GM12878 (cell line): Measurements from ENCODE around the gene REPS1.

Experiments used
- CHD2 ChIP-seq: IDR thresholded peaks from 2 replicates; pipeline ENCODE4 v1.6.1; 2011; ENCODE audit warnings: low read depth, low read length, improper control_type of control experiment, borderline replicate concordance
- ESRRA ChIP-seq: IDR thresholded peaks from 2 replicates; pipeline ENCODE4 v1.6.1; 2012; ENCODE audit warnings: mild to moderate bottlenecking, low read length, improper control_type of control experiment
- POLR2A ChIP-seq: IDR thresholded peaks from 2 replicates; pipeline ENCODE4 v1.6.1; 2011; ENCODE audit warnings: low read depth, mild to moderate bottlenecking, low read length
- SP1 ChIP-seq: IDR thresholded peaks from one replicate; pipeline ENCODE4 v1.6.1; 2011; ENCODE audit warnings: low read depth, low read length
- TAF1 ChIP-seq: IDR thresholded peaks from 2 replicates; pipeline ENCODE4 v1.6.1; 2011; ENCODE audit warnings: mild to moderate bottlenecking, low read depth, low read length, borderline replicate concordance
- TCF7 ChIP-seq: IDR thresholded peaks from 2 replicates; pipeline ENCODE4 v1.6.1; 2014; ENCODE audit warnings: antibody characterized with exemption, borderline replicate concordance
- YY1 ChIP-seq: IDR thresholded peaks from 2 replicates; pipeline ENCODE4 v1.6.1; 2011; ENCODE audit warnings: low read depth, mild to moderate bottlenecking, low read length
- ZNF217 ChIP-seq: fragments of 450-650 bp; IDR thresholded peaks from 2 replicates; pipeline ENCODE4 v1.6.1; 2017; ENCODE audit warnings: antibody characterized with exemption, mild to moderate bottlenecking
- TF ChIP-seq, protein P1 (sequence below): IDR thresholded peaks from 2 replicates; pipeline ENCODE4 v1.6.1; 2012; ENCODE audit warnings: low read length, inconsistent platforms
- TF ChIP-seq, protein P2 (sequence below), 3 experiments: IDR thresholded peaks in 2 of 3; conservative IDR thresholded peaks in 1 of 3; 2 replicates each; pipeline ENCODE4 v1.5.1; 2011; ENCODE audit warnings: low read depth in 3 of 3, low read length in 3 of 3, mild to moderate bottlenecking in 3 of 3, control low read depth in 2 of 3, moderate library complexity in 2 of 3, inconsistent platforms in 1 of 3, mixed read lengths in 1 of 3; ENCODE audit not compliant: control insufficient read depth in 2 of 3, insufficient read depth in 1 of 3; ENCODE audit errors: extremely low read depth in 1 of 3
- TF ChIP-seq, protein P3 (sequence below): fragments of 450-650 bp; IDR thresholded peaks from 2 replicates; pipeline ENCODE4 v1.6.1; 2014; ENCODE audit warnings: mild to moderate bottlenecking
- TF ChIP-seq, protein P4 (sequence below): IDR thresholded peaks from 2 replicates; pipeline ENCODE4 v1.6.1; 2012; ENCODE audit warnings: mild to moderate bottlenecking, low read depth, low read length
- TF ChIP-seq, protein P5 (sequence below): IDR thresholded peaks from 2 replicates; pipeline ENCODE4 v1.6.1; 2011; ENCODE audit warnings: low read depth, low read length, improper control_type of control experiment, borderline replicate concordance

DNA sequence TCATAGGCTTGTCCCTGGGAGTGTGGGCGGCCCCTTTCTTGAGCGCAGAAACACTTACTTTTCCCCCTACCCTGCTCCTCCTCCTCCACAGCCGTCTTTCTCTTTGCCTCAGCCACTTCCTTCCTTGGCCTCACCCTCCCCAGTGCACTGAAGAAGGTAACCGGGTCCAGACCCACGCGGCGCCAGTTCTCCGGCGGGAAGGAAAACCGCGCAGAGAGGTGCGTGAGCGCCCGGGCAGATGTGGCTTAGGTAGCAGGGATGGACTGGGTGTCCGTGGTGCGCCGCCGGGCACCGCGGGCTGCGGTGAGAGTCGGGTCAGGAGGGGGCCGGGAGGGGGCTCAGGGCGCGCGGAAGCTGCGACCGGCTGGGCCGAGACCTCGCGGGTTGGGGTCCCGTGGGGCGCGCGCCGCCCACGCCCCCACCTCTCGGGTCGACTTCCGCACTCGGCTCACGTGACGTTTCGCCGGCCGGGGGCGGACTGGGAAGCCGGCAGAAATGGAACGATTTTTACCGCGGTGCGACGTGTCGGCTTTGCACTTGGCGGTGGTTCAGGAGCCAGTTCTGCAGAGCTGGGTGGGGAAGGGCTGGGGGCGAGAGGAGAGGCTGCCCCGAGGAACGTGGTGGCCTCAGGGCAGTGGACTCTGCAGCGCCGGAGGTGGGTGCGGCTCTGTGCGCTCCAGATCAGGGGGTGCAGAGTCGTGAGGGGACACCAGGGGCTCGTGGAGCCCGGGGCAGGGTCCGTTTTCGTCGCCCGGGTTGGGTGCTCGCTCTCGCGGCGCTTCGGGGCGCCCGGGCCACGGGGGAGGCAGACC lies 40.8 kb upstream of the REPS1 start, which contains the start of gene ABRACL:
- TF ChIP-seq CHD2 (no peak), ZNF217 (no peak), YY1 (no peak; the same call in 1 of the 2 replicates), POLR2A (peak; percentile 93), TAF1 (peak; percentile 81), ESRRA (no peak), TCF7 (no peak), SP1 (no peak)
- TF ChIP-seq, protein P1, sequence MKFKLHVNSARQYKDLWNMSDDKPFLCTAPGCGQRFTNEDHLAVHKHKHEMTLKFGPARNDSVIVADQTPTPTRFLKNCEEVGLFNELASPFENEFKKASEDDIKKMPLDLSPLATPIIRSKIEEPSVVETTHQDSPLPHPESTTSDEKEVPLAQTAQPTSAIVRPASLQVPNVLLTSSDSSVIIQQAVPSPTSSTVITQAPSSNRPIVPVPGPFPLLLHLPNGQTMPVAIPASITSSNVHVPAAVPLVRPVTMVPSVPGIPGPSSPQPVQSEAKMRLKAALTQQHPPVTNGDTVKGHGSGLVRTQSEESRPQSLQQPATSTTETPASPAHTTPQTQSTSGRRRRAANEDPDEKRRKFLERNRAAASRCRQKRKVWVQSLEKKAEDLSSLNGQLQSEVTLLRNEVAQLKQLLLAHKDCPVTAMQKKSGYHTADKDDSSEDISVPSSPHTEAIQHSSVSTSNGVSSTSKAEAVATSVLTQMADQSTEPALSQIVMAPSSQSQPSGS = no peak
- TF ChIP-seq, protein P2, sequence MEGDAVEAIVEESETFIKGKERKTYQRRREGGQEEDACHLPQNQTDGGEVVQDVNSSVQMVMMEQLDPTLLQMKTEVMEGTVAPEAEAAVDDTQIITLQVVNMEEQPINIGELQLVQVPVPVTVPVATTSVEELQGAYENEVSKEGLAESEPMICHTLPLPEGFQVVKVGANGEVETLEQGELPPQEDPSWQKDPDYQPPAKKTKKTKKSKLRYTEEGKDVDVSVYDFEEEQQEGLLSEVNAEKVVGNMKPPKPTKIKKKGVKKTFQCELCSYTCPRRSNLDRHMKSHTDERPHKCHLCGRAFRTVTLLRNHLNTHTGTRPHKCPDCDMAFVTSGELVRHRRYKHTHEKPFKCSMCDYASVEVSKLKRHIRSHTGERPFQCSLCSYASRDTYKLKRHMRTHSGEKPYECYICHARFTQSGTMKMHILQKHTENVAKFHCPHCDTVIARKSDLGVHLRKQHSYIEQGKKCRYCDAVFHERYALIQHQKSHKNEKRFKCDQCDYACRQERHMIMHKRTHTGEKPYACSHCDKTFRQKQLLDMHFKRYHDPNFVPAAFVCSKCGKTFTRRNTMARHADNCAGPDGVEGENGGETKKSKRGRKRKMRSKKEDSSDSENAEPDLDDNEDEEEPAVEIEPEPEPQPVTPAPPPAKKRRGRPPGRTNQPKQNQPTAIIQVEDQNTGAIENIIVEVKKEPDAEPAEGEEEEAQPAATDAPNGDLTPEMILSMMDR (IDR thresholded peaks at IDR 0.05 in 2 of 3, conservative IDR thresholded peaks at IDR 0.05 in 1 of 3; ENCODE audit: control insufficient read depth in 2 of 3, extremely low read depth in 1 of 3, insufficient read depth in 1 of 3, low read depth in 3 of 3, low read length in 3 of 3) = no peak
- TF ChIP-seq, protein P3, sequence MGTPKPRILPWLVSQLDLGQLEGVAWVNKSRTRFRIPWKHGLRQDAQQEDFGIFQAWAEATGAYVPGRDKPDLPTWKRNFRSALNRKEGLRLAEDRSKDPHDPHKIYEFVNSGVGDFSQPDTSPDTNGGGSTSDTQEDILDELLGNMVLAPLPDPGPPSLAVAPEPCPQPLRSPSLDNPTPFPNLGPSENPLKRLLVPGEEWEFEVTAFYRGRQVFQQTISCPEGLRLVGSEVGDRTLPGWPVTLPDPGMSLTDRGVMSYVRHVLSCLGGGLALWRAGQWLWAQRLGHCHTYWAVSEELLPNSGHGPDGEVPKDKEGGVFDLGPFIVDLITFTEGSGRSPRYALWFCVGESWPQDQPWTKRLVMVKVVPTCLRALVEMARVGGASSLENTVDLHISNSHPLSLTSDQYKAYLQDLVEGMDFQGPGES = no peak
- TF ChIP-seq, protein P4, sequence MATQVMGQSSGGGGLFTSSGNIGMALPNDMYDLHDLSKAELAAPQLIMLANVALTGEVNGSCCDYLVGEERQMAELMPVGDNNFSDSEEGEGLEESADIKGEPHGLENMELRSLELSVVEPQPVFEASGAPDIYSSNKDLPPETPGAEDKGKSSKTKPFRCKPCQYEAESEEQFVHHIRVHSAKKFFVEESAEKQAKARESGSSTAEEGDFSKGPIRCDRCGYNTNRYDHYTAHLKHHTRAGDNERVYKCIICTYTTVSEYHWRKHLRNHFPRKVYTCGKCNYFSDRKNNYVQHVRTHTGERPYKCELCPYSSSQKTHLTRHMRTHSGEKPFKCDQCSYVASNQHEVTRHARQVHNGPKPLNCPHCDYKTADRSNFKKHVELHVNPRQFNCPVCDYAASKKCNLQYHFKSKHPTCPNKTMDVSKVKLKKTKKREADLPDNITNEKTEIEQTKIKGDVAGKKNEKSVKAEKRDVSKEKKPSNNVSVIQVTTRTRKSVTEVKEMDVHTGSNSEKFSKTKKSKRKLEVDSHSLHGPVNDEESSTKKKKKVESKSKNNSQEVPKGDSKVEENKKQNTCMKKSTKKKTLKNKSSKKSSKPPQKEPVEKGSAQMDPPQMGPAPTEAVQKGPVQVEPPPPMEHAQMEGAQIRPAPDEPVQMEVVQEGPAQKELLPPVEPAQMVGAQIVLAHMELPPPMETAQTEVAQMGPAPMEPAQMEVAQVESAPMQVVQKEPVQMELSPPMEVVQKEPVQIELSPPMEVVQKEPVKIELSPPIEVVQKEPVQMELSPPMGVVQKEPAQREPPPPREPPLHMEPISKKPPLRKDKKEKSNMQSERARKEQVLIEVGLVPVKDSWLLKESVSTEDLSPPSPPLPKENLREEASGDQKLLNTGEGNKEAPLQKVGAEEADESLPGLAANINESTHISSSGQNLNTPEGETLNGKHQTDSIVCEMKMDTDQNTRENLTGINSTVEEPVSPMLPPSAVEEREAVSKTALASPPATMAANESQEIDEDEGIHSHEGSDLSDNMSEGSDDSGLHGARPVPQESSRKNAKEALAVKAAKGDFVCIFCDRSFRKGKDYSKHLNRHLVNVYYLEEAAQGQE = no peak
- TF ChIP-seq, protein P5, sequence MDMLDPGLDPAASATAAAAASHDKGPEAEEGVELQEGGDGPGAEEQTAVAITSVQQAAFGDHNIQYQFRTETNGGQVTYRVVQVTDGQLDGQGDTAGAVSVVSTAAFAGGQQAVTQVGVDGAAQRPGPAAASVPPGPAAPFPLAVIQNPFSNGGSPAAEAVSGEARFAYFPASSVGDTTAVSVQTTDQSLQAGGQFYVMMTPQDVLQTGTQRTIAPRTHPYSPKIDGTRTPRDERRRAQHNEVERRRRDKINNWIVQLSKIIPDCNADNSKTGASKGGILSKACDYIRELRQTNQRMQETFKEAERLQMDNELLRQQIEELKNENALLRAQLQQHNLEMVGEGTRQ = peak; percentile 55
